ENCODE data around the gene TSHZ2.

Gene TSHZ2

GRCh38 chr20:53298911-53299310 is 326.8 kb downstream of the TSHZ2 start:
- Histone ChIP-seq H3K4me3 (ENCODE audit: low read length) (no peak overlapping the region), H3K9ac (ENCODE audit: low read length) (no peak overlapping the region), H3K36me3 (ENCODE audit: control insufficient read depth, insufficient read depth, low read length, severe bottlenecking) (no peaks in the 10 kb centered on the region), H3K27me3 (replicated peaks; ENCODE audit: control insufficient read depth, insufficient read depth, low read length) (no peaks in the 10 kb centered on the region), H3K4me1 (ENCODE audit: control insufficient read depth, insufficient read depth, low read length) (peaks cover 22% of the 10 kb centered on the region), H3K9me3 (ENCODE audit: control insufficient read depth, low read length) (no peaks in the 10 kb centered on the region)
- DNase-seq (ENCODE audit: low read depth) = no peak

GRCh38 chr20:53299831-53300230 is 327.7 kb downstream of the TSHZ2 start:
- Histone ChIP-seq H3K27me3 (replicated peaks; ENCODE audit: control insufficient read depth, insufficient read depth, low read length) (no peaks in the 10 kb centered on the region), H3K9me3 (ENCODE audit: control insufficient read depth, low read length) (no peaks in the 10 kb centered on the region), H3K4me1 (ENCODE audit: control insufficient read depth, insufficient read depth, low read length) (peaks cover 18% of the 10 kb centered on the region), H3K9ac (ENCODE audit: low read length) (no peak overlapping the region), H3K36me3 (ENCODE audit: control insufficient read depth, insufficient read depth, low read length, severe bottlenecking) (no peaks in the 10 kb centered on the region), H3K4me3 (ENCODE audit: low read length) (no peak overlapping the region)
- DNase-seq (ENCODE audit: low read depth) = no peak

GRCh38 chr20:53301869-53302268 is 329.7 kb downstream of the TSHZ2 start:
- no peak overlapping the region for H3K4me3 ChIP-seq (ENCODE audit: low read length)
- H3K4me1 ChIP-seq (ENCODE audit: control insufficient read depth, insufficient read depth, low read length) = peaks cover 10% of the 10 kb centered on the region
- no peak overlapping the region for H3K9ac ChIP-seq (ENCODE audit: low read length)
- no peak for DNase-seq (ENCODE audit: low read depth)
- H3K27me3 ChIP-seq (replicated peaks; ENCODE audit: control insufficient read depth, insufficient read depth, low read length) = no peaks in the 10 kb centered on the region
- H3K9me3 ChIP-seq (ENCODE audit: control insufficient read depth, low read length) = no peaks in the 10 kb centered on the region
- H3K36me3 ChIP-seq (ENCODE audit: control insufficient read depth, insufficient read depth, low read length, severe bottlenecking) = no peaks in the 10 kb centered on the region

DNA sequence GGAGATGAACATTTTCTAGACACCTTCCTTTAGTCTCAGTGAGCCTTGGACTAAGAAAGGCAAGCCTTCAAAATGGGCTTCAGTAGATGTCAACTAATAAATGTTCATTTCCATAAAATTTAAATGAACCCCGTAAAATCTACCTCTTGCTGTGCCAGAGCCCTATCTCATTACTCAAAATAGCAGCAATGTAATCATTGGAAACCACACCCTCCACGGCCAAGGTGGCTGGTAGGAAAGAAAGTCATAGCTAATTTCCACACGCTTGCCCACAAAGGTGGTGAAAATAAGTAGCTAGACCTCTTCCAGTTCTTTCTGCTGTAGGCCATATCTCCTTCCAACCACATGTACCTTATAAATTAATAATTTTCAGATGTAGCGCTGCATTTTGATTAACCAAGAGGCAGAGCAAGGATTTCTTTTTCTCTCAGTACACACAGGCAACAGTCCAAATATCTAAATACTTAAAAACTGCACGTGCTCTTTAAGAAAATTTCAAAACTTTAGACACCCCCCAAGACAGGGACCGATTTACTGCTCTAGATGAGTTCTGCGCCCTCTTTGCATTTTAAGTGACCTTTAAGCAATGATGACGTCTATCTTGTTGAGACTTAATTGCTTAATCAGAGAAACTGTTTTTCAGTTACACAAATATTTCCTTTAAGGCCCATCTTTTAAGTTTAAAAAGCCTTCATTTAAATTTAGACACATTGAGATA is 330.7 kb downstream of the TSHZ2 start:
- H3K4me3 ChIP-seq (ENCODE audit: low read length) = no peak overlapping the region
- peaks cover 10% of the 10 kb centered on the region for H3K4me1 ChIP-seq (ENCODE audit: control insufficient read depth, insufficient read depth, low read length)
- no peaks in the 10 kb centered on the region for H3K36me3 ChIP-seq (ENCODE audit: control insufficient read depth, insufficient read depth, low read length, severe bottlenecking)
- no peak overlapping the region for H3K9ac ChIP-seq (ENCODE audit: low read length)
- no peaks in the 10 kb centered on the region for H3K27me3 ChIP-seq (replicated peaks; ENCODE audit: control insufficient read depth, insufficient read depth, low read length)
- no peaks in the 10 kb centered on the region for H3K9me3 ChIP-seq (ENCODE audit: control insufficient read depth, low read length)
- no peak for DNase-seq (ENCODE audit: low read depth)

- Histone ChIP-seq H3K4me3 (ENCODE audit: low read length) (no peak overlapping the region), H3K9me3 (ENCODE audit: control insufficient read depth, low read length) (no peaks in the 10 kb centered on the region), H3K27me3 (replicated peaks; ENCODE audit: control insufficient read depth, insufficient read depth, low read length) (no peaks in the 10 kb centered on the region), H3K4me1 (ENCODE audit: control insufficient read depth, insufficient read depth, low read length) (peaks cover 10% of the 10 kb centered on the region), H3K36me3 (ENCODE audit: control insufficient read depth, insufficient read depth, low read length, severe bottlenecking) (no peaks in the 10 kb centered on the region), H3K9ac (ENCODE audit: low read length) (no peak overlapping the region)
- DNase-seq (ENCODE audit: low read depth) = no peak
Measured at GRCh38 chr20:53303413-53303760, 331.2 kb downstream of the TSHZ2 start.

DNA sequence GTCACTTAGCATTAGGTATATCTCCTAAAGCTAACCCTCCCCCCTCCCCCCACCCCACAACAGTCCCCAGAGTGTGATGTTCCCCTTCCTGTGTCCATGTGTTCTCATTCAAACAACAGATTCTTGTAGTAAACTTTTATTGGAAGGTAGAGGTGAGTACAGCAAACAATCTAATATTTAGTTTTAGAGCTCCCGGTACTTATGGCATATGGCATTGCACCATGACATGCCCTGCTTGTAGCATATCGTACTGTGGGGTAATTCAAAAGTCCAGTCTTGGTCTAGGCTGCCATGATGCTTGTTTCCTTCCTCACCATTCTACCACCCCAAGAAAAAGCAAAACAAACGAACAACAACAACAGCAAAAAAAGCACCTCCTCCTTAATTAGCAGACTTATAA is 332.0 kb downstream of the TSHZ2 start:
- DNase-seq (ENCODE audit: low read depth) = no peak
- H3K36me3 ChIP-seq (ENCODE audit: control insufficient read depth, insufficient read depth, low read length, severe bottlenecking) = no peaks in the 10 kb centered on the region
- no peak overlapping the region for H3K9ac ChIP-seq (ENCODE audit: low read length)
- peaks cover 10% of the 10 kb centered on the region for H3K4me1 ChIP-seq (ENCODE audit: control insufficient read depth, insufficient read depth, low read length)
- H3K27me3 ChIP-seq (replicated peaks; ENCODE audit: control insufficient read depth, insufficient read depth, low read length) = no peaks in the 10 kb centered on the region
- no peaks in the 10 kb centered on the region for H3K9me3 ChIP-seq (ENCODE audit: control insufficient read depth, low read length)
- H3K4me3 ChIP-seq (ENCODE audit: low read length) = no peak overlapping the region

DNA sequence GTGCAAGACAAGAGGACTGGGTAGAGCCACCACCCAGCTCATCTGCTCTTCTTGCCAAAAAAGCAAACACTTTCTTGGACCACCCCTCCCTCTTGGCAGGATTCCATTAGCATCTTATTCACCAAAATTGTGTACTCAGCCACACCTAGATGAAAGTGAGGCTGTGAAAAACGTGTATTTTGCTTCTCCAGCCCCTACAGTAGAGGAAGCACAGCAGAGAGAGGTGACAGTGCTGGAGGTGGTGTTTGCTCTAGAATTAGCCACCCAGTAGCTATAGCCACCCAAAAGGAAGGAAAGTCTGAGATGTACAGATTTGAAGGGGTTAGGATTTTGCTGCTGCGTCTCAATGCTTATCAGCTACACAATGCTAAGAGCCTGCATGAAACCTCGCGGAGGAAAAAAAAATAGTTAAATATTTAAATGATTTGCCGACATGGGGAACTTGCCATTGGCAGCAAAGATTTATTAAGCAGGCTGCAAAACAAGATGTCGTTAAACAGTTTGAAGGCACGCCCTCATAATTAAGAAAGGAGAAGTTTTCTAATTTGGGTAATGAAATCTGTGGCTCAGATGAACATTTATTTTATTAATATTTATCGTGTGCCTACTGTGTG is 334.1 kb downstream of the TSHZ2 start:
- Histone ChIP-seq H3K27me3 (replicated peaks; ENCODE audit: control insufficient read depth, insufficient read depth, low read length) (no peaks in the 10 kb centered on the region), H3K4me1 (ENCODE audit: control insufficient read depth, insufficient read depth, low read length) (no peaks in the 10 kb centered on the region), H3K36me3 (ENCODE audit: control insufficient read depth, insufficient read depth, low read length, severe bottlenecking) (no peaks in the 10 kb centered on the region), H3K9me3 (ENCODE audit: control insufficient read depth, low read length) (no peaks in the 10 kb centered on the region), H3K4me3 (ENCODE audit: low read length) (no peak overlapping the region), H3K9ac (ENCODE audit: low read length) (no peak overlapping the region)
- no peak for DNase-seq (ENCODE audit: low read depth)

GRCh38 chr20:53307964-53308597 is 335.9 kb downstream of the TSHZ2 start:
- DNase-seq (ENCODE audit: low read depth) = no peak
- no peaks in the 10 kb centered on the region for H3K27me3 ChIP-seq (replicated peaks; ENCODE audit: control insufficient read depth, insufficient read depth, low read length)

DNA sequence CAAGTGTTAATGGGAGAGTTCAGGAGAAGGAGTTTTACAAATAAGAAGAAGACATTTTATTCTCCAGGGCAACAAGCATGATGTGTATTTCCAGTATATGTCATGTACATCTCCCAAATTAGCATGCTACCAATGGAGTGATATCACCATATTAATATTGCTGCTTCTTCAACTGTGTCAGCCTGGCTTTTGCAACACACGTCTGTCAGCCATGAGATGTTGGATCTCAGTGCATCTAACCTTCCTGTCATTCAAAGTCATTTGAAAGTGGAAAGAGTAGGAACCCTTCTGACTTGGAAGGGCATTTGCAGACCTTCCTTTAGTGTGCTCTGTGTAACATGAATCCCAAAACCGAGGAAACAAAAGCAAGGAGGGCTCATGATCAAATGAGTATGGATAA is 337.4 kb downstream of the TSHZ2 start:
- no peak overlapping the region for H3K4me3 ChIP-seq (ENCODE audit: low read length)
- H3K27me3 ChIP-seq (replicated peaks; ENCODE audit: control insufficient read depth, insufficient read depth, low read length) = no peaks in the 10 kb centered on the region
- H3K9ac ChIP-seq (ENCODE audit: low read length) = no peak overlapping the region
- H3K9me3 ChIP-seq (ENCODE audit: control insufficient read depth, low read length) = no peaks in the 10 kb centered on the region
- DNase-seq (ENCODE audit: low read depth) = no peak
- no peaks in the 10 kb centered on the region for H3K36me3 ChIP-seq (ENCODE audit: control insufficient read depth, insufficient read depth, low read length, severe bottlenecking)
- no peaks in the 10 kb centered on the region for H3K4me1 ChIP-seq (ENCODE audit: control insufficient read depth, insufficient read depth, low read length)

More at GRCh38 chr20:53307964-53308597, 335.9 kb downstream of the TSHZ2 start:
- Histone ChIP-seq H3K9ac (ENCODE audit: low read length) (no peak overlapping the region), H3K36me3 (ENCODE audit: control insufficient read depth, insufficient read depth, low read length, severe bottlenecking) (no peaks in the 10 kb centered on the region), H3K9me3 (ENCODE audit: control insufficient read depth, low read length) (no peaks in the 10 kb centered on the region), H3K4me3 (ENCODE audit: low read length) (no peak overlapping the region), H3K4me1 (ENCODE audit: control insufficient read depth, insufficient read depth, low read length) (no peaks in the 10 kb centered on the region)

DNA sequence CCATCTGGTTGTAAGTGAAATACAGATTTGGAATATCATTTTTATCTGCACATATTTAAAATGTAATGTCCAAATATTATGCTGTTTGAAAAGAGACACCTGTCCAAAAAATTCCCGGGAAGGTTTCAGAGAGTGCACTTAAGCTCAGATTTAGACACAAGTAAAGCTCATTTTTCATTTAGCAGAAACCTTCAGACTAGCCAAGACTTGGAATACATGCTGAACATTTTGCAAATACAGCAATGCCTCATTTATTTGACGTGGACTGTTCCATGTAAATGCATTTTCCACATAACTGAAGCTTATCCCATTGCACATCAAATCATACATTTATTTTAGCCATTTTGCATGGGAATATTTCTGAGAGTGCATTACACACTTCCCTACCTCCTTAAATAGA is 340.8 kb downstream of the TSHZ2 start:
- no peak overlapping the region for H3K9ac ChIP-seq (ENCODE audit: low read length)
- H3K27me3 ChIP-seq (replicated peaks; ENCODE audit: control insufficient read depth, insufficient read depth, low read length) = no peaks in the 10 kb centered on the region
- no peaks in the 10 kb centered on the region for H3K36me3 ChIP-seq (ENCODE audit: control insufficient read depth, insufficient read depth, low read length, severe bottlenecking)
- H3K4me1 ChIP-seq (ENCODE audit: control insufficient read depth, insufficient read depth, low read length) = peaks cover 7% of the 10 kb centered on the region
- no peak overlapping the region for H3K4me3 ChIP-seq (ENCODE audit: low read length)
- H3K9me3 ChIP-seq (ENCODE audit: control insufficient read depth, low read length) = no peaks in the 10 kb centered on the region
- DNase-seq (ENCODE audit: low read depth) = no peak

DNA sequence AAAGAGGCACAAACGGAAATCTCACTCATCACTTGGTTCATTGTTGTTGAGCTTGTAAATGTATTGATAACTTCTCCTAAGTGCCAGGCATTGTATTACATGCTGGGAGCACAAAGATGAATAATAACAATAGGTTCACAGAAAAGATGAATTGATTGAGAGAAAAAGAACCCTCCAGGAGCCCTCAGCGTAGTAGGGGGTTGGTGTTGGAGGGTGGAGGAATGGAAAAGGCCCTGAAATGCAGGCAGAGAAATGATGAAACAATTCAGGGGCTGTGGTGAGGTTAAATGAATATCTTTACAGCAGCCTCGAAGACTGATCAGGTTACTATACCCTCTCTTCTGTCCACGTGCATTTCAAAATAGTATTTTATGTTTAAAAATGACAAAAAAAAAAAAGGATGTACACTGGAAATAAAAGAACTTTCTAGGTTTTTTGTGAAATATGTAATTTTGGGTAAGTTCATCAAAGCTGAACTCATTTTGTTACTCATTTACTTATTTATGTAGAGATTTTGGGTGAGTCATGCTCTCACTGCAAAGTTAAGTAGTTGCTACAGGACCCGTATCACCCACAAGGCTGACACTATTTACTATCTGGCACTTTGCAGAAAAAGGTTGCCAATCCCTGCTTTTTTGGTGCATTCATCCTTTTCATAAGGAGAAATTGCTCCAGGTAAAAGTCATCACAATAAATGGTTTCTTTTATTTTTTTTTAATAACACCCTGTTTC is 344.2 kb downstream of the TSHZ2 start:
- Histone ChIP-seq H3K27me3 (replicated peaks; ENCODE audit: control insufficient read depth, insufficient read depth, low read length) (no peaks in the 10 kb centered on the region), H3K9ac (ENCODE audit: low read length) (no peak overlapping the region), H3K4me3 (ENCODE audit: low read length) (no peak overlapping the region), H3K9me3 (ENCODE audit: control insufficient read depth, low read length) (no peaks in the 10 kb centered on the region), H3K4me1 (ENCODE audit: control insufficient read depth, insufficient read depth, low read length) (peaks cover 7% of the 10 kb centered on the region), H3K36me3 (ENCODE audit: control insufficient read depth, insufficient read depth, low read length, severe bottlenecking) (no peaks in the 10 kb centered on the region)
- no peak for DNase-seq (ENCODE audit: low read depth)
